ENCODE measurements around the gene DCXR.

DCXR gene

DNA sequence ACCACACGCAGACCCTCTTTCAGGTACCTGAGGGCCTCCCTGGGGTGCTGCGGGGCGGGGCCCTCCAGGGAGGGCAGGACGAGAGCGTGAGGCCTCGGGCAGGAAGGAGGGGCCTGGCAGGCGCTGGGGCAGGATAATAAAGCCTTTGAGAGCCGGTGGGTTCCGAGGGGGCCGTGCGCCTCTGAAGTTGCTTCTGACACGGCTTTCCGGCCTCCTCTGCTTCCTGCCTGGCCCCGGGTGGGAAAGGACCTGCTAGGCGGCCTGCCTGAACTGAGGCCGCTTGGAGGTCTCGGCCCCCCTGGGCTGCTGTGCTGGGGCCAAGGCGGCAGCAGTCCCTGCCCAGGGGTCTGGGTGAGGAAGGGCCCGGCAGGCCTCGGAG is 25.2 kb downstream of the DCXR start:
- FAIRE-seq (no peak), DNase-seq (ENCODE audit: low spot score) (no peak)

DNA sequence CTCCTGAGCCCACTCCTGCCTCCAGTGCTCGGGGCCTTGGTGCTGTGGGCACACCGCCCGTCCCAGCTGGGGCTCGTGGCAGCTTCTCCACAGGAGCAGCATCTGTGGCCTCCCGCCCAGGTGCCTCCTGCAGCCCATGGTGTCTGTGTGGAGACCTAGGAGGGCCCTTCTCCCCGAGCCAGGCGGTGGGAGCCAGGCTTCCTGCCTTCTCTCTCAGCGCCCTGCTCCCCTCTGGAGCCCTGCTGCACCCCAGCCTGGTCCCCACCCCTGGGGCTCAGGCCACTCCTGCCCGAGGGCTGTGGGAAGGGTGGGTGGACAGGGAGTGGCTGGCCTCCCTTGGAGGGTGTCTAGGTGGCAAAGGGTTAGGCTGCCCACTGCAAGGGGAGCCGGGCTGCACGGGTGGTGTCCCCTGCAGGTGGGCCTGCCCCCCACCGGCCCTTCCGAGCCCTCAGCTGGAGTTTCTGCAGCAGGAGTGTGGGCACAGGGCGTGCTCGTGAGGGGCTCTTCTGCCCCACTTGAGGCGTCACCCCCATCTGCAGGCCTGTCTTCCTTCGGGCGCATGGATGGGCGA is 25.8 kb downstream of the DCXR start:
- no peak for FAIRE-seq
- DNase-seq (ENCODE audit: low spot score), result no peak

DNA sequence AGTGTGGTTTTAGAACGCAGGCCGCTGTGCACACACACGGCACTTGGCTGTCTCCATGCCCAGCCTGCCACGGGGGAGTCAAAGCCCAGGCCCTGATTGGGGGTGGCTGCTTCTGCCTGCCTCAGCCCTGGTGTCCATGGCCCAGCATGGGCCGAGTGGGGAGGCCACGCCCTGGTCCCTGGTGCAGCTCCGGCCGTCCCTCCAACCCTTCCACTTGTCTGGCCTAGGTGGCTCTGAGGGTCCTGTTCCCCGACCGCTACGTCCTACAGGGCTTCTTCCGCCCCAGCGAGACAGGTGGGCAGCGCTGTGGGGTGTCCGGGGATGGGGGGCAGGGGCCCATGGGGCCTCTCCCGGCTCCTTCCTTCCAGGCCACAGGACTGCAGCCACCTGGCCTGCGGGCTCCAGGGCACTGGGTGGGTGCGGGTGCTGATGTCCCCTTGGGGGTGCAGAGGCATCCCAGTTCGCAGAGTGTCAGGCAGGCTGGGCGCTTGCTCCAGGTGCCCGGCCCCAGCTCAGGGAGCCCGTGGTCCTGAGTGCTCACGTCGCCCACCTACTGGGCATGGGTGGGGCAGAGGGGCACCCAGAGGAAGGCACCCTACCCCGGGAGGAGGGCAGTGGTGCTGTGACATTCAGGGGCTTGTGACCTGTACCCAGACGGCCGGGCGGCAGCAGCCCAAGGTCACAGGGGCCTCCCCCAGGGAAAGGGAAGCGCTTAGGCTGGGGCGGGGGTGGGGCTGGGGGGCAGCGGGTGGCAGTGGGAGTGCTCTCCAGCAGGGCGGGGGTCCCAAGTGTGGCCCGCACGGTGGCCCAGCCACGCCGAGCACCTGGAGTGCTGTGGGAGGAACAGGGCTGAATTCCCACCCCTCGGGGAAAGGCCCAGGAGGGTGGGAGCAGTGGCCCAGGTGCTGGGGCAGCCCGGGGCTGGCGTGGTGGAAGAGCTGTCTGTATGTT is 26.6 kb downstream of the DCXR start:
- DNase-seq (ENCODE audit: low spot score) (no peak), FAIRE-seq (no peak)

DNA sequence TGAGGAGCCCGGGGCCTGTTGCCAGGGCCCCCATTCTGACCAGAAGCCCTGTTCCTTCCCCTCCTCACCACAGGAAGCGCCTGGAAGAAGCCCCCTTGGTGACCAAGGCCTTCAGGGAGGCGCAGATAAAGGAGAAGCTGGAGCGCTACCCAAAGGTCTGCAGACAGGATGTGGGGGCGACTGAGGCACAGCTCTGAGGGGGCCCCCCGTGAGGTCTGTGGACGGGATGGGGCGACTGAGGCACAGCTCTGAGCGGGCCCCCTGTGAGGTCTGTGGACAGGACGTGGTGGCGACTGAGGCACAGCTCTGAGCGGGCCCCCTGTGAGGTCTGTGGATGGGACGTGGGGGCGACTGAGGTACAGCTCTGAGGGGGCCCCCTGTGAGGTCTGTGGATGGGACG is 28.1 kb downstream of the DCXR start:
- no peak for FAIRE-seq
- no peak for DNase-seq (ENCODE audit: low spot score)

DNA sequence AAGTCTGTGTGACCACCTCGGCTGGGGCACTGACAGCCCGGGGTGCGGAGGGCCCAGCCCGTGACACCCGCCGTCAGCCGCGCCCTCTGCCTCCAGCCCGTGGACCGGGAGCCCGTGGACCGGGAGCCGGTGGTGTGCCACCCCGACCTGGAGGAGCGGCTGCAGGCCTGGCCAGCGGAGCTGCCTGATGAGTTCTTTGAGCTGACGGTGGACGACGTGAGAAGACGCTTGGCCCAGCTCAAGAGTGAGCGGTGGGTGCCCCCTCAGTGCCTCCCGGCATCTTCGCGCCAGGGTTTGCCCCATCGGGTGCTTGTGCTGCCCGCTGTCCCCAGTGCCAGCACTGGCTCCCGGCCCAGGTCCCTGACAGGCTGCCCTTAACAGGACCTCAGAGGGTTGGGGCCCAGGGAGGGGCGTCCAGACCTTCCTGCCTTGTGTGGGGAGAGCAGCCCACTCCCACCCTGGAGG is 28.5 kb downstream of the DCXR start:
- DNase-seq (ENCODE audit: low spot score) (no peak), FAIRE-seq (no peak)

DNA sequence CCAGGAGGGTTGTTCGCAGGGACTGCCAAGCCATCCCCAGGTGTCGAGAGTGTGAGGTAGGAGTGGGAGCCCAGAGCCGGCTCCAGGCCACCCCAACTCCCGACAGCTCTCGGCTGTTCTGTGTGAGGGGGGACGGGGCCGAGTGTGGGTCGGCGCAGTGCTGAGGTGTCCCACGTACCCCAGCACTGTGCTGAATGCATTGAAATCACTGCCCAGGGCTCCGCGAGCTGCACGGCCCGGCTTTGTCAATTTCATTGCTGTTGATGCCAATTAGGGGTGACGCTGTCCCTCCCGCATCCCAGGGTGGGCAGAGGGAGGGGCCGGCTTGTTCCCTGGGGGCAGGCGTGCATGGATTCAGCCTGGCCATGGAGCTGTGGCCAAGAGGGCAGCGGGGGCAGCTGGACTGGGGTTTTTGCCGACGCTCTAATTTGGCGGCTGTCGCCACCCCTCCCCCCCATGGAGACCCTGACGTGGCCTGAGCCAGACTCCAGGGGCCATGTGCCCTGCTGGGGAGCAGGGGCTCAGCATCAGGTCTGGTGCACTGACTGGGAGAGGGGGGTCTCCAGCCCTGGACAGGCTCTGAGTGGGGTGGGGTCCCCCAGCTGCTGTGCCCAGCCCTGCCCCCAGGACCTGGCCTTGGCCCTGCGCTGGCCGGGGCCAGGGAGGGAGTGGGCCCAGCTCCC is 29.1 kb downstream of the DCXR start:
- FAIRE-seq (no peak), DNase-seq (ENCODE audit: low spot score) (no peak)

DNA sequence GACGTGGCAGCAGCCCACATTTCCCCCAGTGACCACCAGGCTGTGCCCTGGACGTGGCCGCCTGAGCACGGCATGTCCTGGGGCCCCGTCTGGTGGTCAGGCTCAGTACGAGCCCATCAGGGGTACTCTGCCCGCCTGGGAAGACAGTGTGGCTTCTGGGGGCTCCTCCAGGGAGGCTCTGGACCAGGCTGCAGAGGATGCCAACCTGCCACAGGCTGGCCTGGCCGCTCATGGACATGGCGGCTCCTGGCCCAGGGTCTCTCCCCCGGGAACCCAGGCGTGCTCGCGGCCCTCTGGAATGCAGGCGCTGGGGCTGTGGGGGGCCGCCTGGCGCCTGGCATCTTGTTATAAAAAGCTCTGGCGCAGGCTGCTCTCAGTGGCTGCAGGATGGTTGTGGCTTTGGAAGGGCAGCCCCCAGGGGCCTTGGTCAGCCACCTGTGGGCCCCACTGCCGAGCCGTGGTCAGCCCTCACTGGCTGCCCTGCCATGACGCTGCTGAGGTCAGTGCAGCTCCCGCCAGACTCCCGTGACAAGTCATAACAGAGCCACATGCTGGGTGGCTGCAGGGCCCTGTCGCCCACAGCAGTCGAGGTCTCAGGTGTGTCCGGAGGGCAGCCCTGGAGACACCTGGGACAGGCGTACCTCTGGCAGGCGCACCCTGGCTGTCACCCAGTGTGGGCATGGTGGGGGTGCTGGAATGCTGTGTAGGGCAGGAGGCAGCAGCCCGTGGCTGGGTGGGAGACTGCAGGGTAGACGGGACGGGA is 29.8 kb downstream of the DCXR start:
- FAIRE-seq (peak; percentile 13), DNase-seq (ENCODE audit: low spot score) (no peak)

DNA sequence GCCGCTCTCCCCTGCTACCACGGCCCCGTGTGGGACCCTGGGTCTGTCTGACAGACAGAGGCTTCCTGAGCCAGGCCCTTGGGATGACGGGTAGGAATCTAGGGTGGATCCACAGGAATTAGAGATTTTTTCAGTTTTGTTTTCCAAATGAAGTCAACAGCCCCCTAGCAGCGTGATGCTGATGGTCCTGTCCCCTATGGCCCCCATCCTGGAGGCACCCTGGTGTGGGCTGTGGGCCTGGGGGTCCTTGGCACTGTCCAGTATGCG is 30.3 kb downstream of the DCXR start:
- DNase-seq (ENCODE audit: low spot score), result no peak
- FAIRE-seq, result no peak

DNA sequence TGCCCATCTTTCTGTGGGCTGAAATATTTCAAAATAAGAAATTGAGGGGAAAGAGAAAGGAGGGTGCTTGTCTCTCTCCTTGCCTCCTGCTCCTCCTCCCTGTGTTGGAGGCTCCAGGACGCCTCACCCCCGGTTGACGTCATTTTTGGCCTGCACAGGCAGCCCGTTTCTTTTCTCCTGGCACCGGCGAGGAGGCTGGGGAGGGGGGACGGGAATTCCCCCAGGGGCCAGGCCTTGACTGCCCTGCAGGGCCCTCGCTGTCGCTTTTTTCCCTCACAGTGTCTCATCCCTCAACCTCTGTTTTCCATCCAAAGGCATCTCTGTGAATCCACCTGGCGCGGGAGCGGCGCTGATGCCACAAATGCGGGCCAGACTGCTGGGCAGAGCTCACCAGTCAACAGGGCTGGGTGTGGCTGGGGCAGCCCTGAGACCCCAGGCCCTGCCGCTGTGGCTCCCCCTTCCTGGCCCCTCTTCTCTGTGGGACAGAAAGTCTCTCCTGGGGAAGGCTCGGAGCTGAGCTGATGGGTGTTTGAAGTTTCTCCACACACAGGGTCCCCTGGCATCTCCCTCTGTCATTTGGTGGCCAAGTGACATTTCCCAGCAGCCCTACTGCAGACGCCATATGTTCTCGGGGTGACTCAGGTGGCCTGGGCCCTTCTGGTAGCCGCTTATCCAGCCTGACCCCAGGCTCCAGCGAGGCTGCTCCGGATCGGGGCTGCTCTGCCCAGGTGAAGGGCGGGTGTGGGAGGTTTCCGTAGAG is 30.8 kb downstream of the DCXR start:
- DNase-seq (ENCODE audit: low spot score) (peak; percentile 84), FAIRE-seq (no peak)

DNA sequence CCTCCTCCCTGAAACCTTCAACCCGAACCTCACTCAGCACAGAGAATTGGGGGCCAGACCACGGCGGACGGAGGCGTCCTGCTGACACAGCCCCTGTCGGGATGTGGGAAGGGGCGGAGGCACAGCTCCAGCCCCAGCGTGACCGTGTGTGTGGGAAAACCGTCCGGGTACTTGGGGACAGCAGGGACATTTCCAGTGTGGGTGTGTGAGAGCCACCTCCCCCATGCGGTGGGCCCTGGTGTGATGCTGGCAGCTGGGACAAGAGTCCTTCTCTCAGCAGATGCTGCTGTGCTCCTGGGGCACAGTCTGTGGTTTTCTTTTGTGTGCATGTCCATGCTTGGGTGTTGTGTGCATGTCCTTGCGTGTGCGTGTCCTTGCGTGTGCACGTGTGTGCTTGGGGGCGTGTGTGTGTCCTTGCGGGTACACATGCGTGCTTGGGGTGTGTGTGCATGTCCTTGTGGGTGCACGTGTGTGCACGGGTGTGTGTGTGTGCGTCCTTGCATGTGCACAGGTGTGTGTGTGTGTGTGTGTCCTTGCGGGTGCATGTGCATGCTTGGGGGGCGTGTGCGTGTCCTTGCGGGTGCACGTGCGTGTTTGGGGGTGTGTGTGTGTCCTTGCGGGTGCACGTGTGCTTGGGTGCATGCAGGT is 31.7 kb downstream of the DCXR start:
- DNase-seq (ENCODE audit: low spot score), result no peak
- FAIRE-seq, result peak; percentile 99

DNA sequence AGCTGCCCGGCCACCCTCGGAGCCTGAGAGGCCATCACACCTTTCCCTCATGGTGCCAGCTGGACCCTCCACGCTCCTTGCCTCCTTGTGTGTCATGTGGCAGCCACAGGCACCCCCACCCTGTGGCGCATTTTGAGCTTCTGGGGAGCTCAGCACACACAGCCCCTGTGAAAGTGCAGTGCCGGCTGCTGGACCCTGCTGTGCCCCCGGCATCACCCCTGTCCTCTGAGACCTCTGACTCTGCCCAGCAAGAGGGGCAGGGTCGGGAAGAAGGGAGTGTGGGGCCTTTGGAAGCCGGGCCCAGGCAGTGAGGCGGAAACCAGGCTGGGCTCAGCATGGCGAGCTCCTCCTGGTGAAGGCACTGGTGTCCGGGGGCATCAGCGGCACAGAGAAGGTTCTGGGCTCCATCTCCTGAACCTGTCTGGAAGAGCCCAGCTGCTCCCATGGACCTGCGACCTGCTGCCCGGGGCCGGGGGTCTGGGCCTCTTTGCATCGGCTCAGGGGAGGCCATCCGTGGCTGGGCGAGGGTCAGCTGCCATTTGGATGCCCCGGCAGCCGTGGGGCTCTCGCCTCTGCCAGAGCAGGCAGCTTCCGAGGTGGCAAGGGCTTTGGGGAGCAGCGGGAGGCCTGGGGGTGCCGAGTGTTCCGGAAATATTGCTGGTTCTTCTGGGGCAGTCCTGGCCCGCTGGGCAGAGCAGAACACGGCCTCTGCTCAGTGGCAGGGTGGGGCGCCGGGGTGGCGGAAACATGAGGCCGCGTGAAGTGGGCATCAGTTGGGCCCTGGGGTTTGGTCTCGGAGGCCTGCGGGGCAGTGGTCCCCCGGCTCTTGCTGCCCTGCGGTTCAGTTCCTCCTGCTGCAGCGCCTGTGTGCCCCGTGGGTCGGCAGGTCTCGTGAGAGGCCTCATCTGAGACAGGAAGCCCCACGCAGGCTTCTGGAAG is 32.7 kb downstream of the DCXR start:
- FAIRE-seq (no peak), DNase-seq (ENCODE audit: low spot score) (no peak)

DNA sequence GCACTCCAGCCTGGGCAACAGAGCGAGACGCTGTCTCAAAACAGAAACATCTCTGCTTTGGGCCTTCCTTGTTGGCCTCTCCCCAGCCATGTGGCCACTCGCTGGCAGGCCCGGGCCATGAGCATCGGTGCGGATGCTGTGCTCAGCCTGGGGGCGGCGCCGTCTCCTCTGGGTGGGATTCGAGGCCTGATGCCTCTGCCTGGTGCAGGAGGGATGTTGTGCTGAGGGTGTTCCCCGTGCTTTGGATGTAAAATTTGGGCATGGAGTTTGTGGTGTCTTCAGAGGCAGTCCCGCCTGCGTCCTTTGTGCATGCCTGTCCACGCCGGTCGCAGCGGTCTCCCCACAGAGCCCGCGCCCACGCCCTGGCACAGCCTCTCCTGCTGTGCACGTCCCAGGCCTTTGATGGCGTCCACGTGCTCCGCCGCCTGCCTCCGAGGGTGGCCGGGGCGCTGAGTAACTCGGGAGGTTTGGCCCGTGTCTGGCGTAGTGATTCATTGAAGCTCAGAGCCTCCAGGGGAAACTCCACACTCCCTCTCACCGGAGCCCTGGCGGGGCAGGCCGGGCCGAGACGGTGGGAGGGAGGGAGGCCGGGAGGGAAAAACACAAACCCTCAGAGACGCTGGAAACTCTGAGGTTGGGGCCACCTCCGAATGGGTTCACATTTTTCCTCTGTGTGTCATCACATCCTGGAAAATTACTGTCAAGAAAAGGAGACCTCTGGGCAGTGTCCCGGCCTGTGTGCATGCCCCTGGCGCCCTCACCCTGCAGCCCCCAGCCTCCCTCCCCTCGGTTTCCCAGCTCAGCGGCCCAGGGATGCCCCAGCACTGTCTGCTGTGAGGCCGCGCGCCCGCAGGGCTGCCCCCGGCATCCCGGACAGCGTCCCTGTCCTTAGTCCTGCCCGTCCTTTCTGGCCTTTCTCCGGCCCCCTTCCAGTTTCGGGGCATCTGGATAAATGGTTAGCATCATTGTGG is 33.8 kb downstream of the DCXR start:
- peak; percentile 95 for FAIRE-seq
- DNase-seq (ENCODE audit: low spot score), result peak; percentile 98

DNA sequence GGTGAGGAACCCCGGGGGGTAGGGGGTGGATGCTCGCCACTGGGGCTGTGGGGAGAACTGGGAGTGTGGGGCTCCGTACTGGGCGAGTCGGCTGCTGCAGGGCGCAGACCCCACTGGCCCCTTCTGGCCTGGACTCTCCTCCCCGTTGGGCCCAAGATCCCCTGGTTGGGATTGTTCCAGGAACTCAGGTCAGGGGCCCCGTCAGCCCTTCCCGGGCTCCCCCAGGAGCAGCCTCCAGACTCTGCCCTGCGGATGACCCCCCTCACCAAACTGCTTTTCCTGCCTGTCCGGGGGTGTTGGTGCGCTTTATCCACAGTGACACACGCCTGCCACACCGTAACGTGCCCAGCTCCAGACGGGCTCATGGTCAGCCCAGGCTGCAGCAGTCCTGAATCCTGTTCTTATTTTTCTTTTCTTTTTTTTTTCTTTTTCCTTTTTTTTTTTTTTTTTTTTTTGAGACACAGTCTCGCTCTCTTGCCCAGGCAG is 35.9 kb downstream of the DCXR start:
- no peak for DNase-seq (ENCODE audit: low spot score)
- no peak for FAIRE-seq

DNA sequence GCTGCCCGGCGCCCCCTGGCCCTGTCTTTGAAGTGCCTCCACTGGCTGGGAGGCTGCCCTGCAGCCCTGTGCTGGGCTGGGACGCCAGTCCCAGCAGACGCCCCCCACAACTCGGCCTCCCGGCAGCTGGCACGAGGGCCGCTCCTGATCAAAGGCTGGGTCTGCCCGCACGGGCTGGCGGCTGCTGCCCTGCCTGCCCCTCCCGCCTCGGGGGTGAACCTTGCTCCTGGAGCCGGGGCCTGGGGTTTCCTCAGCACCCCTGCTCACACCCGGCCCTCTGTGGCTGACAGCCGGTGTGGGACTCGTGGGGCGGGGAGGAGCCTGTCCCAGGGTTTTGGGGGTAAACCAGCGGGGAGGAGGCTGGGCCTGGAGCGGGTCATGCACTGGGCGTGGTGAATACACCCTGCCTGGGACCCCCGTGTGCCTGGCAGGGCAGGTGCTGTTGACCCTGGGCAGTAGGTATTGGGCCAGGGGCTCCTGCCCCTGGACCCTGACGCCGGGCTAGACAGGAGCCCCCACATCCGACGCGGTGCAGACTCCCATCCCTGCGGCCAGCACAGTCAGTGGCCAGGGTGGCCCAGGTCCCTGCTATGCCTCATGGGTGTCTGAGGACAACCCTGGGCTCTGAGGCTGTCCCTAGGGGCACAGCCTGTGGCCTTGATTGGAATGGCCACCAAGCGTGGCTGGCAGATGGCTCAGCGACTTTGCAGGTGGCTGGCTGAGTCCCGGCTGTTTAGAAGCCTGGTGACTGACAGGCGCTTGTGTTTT is 36.5 kb downstream of the DCXR start:
- DNase-seq (ENCODE audit: low spot score) (no peak), FAIRE-seq (no peak)

DNA sequence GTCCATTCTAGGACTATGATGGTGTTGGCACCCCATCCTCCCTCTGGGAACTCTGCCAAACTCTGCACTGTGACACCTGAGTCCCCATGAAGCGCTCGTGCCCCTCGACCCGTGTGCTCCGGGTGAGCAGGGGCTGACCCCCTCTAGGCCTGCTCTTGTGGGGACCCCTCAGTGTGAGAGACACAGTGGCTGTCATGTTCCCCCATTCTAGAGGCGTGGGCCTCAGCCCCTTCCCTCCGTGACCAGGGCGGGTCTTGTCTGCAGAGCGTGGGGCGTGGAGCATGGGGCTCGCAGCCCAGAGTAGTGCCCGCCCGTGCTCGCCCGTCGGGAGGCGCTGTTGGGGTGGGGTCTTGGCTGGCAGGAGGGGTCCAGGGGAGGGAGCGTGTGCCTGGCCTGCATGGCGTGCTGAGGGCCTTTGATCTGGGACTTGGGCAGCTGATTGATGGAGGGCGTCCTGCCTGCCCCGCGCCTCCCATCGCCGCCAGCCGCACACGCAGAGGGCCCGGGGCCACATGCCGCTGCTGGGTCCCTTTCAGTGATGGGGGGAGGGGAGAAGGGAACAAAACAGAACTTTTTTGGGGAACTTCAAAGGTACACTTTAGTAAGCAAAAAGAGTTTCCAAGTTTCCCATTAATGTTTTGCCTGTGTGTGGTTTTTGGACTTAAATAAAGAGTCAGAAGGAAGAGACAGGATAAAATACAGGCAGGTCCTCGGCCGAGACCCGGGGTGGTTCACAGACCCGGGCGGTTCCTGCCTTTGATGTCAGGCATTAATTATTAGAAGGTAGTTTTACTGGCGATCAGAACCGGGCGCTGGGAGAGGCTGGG is 37.3 kb downstream of the DCXR start:
- FAIRE-seq (no peak), DNase-seq (ENCODE audit: low spot score) (no peak)

DNA sequence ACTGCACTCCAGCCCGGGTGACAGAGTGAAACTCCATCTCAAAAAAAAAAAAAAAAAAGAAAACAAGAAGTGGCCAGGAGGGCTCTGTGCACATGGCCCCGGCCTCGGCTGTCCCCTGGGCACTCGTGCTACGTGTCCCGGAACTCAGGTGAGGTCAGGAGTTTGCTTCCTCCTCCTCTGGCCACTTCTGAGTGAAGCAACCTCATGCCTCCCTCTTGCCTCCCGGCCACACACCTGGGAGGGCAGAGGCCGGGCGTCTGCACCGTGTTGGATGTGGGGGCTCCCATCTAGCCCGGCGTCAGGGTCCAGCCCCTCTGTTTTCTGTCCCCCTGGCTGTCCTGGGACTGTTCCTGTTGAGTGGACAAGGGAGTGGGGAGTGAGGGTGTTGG is 37.9 kb downstream of the DCXR start:
- DNase-seq (ENCODE audit: low spot score), result no peak
- no peak for FAIRE-seq
